ENCODE results near the gene PELI2.

The PELI2 gene

GRCh38 chr14:56341766-56342493, 223.7 kb downstream of the PELI2 start:
- H3K4me3 ChIP-seq (ENCODE audit: low read depth, low read length): no peak overlapping the region
- DNase-seq (ENCODE audit: low read depth): no peak
- no peak for TF ChIP-seq CTCF (IDR thresholded peaks at IDR 0.05; ENCODE audit: control insufficient read depth, extremely low read depth, insufficient read depth)

GRCh38 chr14:56342494-56342942, 224.3 kb downstream of the PELI2 start:
- no peak for DNase-seq (ENCODE audit: low read depth)
- no peak overlapping the region for H3K4me3 ChIP-seq (ENCODE audit: low read depth, low read length)

GRCh38 chr14:56349960-56350359, 231.7 kb downstream of the PELI2 start:
- no peak overlapping the region for H3K4me3 ChIP-seq (ENCODE audit: low read depth, low read length)
- peak; percentile 79 for DNase-seq (ENCODE audit: low read depth)
- no peak for TF ChIP-seq CTCF (IDR thresholded peaks at IDR 0.05; ENCODE audit: control insufficient read depth, extremely low read depth, insufficient read depth)

More at GRCh38 chr14:56342494-56342942, 224.3 kb downstream of the PELI2 start:
- TF ChIP-seq CTCF (IDR thresholded peaks at IDR 0.05; ENCODE audit: control insufficient read depth, extremely low read depth, insufficient read depth): no peak
